Muscle layer of colon (tissue), 2 donors: ENCODE measurements around the gene IL22.

Source experiments
- H3K27ac ChIP-seq: one replicate; pipeline ENCODE4 v1.7.0; 2013; ENCODE audit warnings: low read depth, mild to moderate bottlenecking, low read length, moderate library complexity
- H3K27me3 ChIP-seq, 2 donors: one replicate each; pipeline ENCODE4 v1.7.0; 2013; ENCODE audit warnings: low read length in 2 of 2, mild to moderate bottlenecking in 2 of 2; ENCODE audit not compliant: insufficient read depth in 2 of 2, control insufficient read depth in 1 of 2
- H3K36me3 ChIP-seq: one replicate; pipeline ENCODE4 v1.7.0; 2013; ENCODE audit warnings: mild to moderate bottlenecking, low read length; ENCODE audit not compliant: insufficient read depth
- H3K4me1 ChIP-seq: one replicate; pipeline ENCODE4 v1.7.0; 2013; ENCODE audit warnings: mild to moderate bottlenecking, low read length; ENCODE audit not compliant: insufficient read depth
- H3K4me3 ChIP-seq, 2 donors: one replicate each; pipeline ENCODE4 v1.7.0; 2013; ENCODE audit warnings: low read length in 2 of 2, low read depth in 1 of 2, mild to moderate bottlenecking in 1 of 2, moderate library complexity in 1 of 2
- H3K9ac ChIP-seq: one replicate; pipeline ENCODE4 v1.7.0; 2013; ENCODE audit warnings: low read length
- H3K9me3 ChIP-seq: one replicate; pipeline ENCODE4 v1.7.0; 2013; ENCODE audit warnings: mild to moderate bottlenecking, low read length
- donor health status: abdominal sarcoma.
- donor health status: Adenocarcinoma of cecum.

Gene IL22

GRCh38 chr12:68199127-68199526 is 54.3 kb downstream of the IL22 start:
- no peak overlapping the region for H3K4me3 ChIP-seq
- no peaks in the 10 kb centered on the region for H3K4me1 ChIP-seq
- no peaks in the 10 kb centered on the region for H3K36me3 ChIP-seq
- no peak overlapping the region for H3K9ac ChIP-seq
- no peaks in the 10 kb centered on the region for H3K9me3 ChIP-seq
- no peaks in the 10 kb centered on the region for H3K27me3 ChIP-seq
- no peak overlapping the region for H3K27ac ChIP-seq

GRCh38 chr12:68198507-68199086 is 54.8 kb downstream of the IL22 start:
- H3K4me3 ChIP-seq: no peak overlapping the region
- H3K27me3 ChIP-seq: no peaks in the 10 kb centered on the region
- H3K9me3 ChIP-seq: no peaks in the 10 kb centered on the region
- no peaks in the 10 kb centered on the region for H3K4me1 ChIP-seq
- H3K9ac ChIP-seq: no peak overlapping the region
- no peak overlapping the region for H3K27ac ChIP-seq
- no peaks in the 10 kb centered on the region for H3K36me3 ChIP-seq
